ENCODE results near the gene SPEM1. TPM values are rescaled to one million over a fixed set of nuclear protein-coding genes. Genes with fewer than 3 reads are reported as not detected.

SPEM1 gene
- total and polyA plus RNA-seq, 2 of the 13 experiments (the other 11 are each of a cell fraction or from before 2014, with no cell fraction given) = not detected

DNA sequence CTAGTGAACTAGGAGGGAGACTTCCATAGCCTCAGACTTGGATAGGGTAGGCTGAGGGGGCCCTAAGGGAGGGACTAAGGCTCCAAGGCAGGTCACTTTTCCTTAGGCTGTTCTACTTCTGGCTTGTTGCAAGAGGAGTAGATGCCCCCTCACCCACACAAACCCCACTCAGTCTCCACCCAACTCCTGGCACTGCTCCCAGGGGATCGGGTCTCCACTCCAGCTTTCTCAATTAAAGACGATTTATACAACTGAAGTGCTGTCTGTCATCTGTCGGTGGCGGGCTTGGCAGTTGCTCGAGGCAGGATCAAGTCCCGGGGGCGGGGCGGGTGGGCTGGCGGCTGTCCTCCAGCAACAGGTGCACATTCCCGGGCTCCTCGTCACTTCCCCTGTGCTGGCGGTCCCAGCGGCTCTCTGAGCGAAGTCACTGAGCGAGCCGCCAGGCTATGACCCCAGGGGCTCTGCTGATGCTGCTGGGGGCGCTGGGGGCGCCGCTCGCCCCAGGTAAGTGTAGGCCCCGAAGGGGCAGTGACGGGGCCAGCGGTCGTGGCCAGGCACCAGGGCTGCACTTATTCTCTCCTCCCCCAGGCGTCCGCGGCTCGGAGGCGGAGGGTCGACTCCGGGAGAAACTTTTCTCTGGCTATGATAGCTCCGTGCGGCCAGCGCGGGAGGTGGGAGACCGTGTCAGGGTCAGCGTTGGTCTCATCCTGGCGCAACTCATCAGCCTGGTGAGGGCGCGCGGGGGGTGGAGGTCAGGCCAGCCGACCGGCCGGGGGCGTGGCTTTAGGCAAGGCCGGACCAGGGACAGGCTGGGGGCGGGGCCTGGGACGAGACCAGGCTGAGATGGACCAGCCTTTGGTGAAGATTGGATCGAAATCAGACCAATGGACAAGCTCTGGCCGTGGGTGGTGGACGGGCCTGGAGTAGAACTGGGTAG lies 24.8 kb downstream of the SPEM1 start, which contains the start of gene CHRNB1 (continued):
- TF ChIP-seq, protein P1, sequence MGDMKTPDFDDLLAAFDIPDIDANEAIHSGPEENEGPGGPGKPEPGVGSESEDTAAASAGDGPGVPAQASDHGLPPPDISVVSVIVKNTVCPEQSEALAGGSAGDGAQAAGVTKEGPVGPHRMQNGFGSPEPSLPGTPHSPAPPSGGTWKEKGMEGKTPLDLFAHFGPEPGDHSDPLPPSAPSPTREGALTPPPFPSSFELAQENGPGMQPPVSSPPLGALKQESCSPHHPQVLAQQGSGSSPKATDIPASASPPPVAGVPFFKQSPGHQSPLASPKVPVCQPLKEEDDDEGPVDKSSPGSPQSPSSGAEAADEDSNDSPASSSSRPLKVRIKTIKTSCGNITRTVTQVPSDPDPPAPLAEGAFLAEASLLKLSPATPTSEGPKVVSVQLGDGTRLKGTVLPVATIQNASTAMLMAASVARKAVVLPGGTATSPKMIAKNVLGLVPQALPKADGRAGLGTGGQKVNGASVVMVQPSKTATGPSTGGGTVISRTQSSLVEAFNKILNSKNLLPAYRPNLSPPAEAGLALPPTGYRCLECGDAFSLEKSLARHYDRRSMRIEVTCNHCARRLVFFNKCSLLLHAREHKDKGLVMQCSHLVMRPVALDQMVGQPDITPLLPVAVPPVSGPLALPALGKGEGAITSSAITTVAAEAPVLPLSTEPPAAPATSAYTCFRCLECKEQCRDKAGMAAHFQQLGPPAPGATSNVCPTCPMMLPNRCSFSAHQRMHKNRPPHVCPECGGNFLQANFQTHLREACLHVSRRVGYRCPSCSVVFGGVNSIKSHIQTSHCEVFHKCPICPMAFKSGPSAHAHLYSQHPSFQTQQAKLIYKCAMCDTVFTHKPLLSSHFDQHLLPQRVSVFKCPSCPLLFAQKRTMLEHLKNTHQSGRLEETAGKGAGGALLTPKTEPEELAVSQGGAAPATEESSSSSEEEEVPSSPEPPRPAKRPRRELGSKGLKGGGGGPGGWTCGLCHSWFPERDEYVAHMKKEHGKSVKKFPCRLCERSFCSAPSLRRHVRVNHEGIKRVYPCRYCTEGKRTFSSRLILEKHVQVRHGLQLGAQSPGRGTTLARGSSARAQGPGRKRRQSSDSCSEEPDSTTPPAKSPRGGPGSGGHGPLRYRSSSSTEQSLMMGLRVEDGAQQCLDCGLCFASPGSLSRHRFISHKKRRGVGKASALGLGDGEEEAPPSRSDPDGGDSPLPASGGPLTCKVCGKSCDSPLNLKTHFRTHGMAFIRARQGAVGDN (CRISPR knock-in tag; IDR thresholded peaks at IDR 0.05) = peak; percentile 92
- TF ChIP-seq, protein P2, sequence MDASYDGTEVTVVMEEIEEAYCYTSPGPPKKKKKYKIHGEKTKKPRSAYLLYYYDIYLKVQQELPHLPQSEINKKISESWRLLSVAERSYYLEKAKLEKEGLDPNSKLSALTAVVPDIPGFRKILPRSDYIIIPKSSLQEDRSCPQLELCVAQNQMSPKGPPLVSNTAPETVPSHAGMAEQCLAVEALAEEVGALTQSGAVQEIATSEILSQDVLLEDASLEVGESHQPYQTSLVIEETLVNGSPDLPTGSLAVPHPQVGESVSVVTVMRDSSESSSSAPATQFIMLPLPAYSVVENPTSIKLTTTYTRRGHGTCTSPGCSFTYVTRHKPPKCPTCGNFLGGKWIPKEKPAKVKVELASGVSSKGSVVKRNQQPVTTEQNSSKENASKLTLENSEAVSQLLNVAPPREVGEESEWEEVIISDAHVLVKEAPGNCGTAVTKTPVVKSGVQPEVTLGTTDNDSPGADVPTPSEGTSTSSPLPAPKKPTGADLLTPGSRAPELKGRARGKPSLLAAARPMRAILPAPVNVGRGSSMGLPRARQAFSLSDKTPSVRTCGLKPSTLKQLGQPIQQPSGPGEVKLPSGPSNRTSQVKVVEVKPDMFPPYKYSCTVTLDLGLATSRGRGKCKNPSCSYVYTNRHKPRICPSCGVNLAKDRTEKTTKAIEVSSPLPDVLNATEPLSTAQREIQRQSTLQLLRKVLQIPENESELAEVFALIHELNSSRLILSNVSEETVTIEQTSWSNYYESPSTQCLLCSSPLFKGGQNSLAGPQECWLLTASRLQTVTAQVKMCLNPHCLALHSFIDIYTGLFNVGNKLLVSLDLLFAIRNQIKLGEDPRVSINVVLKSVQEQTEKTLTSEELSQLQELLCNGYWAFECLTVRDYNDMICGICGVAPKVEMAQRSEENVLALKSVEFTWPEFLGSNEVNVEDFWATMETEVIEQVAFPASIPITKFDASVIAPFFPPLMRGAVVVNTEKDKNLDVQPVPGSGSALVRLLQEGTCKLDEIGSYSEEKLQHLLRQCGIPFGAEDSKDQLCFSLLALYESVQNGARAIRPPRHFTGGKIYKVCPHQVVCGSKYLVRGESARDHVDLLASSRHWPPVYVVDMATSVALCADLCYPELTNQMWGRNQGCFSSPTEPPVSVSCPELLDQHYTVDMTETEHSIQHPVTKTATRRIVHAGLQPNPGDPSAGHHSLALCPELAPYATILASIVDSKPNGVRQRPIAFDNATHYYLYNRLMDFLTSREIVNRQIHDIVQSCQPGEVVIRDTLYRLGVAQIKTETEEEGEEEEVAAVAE (CRISPR knock-in tag; IDR thresholded peaks at IDR 0.05; ENCODE audit: borderline replicate concordance) = no peak
- TF ChIP-seq NCOA2 (CRISPR knock-in tag; IDR thresholded peaks at IDR 0.05) = 0 out of 2 replicates have a peak, but pooled peaks have one; percentile 18
- no peak for TF ChIP-seq ZNF510 (CRISPR knock-in tag; IDR thresholded peaks at IDR 0.05; ENCODE audit: low read depth)
- TF ChIP-seq, protein P3, sequence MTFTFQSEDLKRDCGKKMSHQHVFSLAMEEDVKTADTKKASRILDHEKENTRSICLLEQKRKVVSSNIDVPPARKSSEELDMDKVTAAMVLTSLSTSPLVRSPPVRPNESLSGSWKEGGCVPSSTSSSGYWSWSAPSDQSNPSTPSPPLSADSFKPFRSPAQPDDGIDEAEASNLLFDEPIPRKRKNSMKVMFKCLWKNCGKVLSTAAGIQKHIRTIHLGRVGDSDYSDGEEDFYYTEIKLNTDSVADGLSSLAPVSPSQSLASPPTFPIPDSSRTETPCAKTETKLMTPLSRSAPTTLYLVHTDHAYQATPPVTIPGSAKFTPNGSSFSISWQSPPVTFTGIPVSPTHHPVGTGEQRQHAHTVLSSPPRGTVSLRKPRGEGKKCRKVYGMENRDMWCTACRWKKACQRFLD (CRISPR knock-in tag; IDR thresholded peaks at IDR 0.05; ENCODE audit: borderline replicate concordance) = 0 out of 2 replicates have a peak, but pooled peaks have one; percentile 25
- no peak for TF ChIP-seq TBP (CRISPR knock-in tag; IDR thresholded peaks at IDR 0.05)
- peak; percentile 33; the same call in 1 of the 2 replicates for TF ChIP-seq ZNF331 (CRISPR knock-in tag; IDR thresholded peaks at IDR 0.05)
- TF ChIP-seq HNRNPH1 (optimal IDR thresholded peaks at IDR 0.05; ENCODE audit: low read depth, low read length) = no peak
- TF ChIP-seq ZNF225 (CRISPR knock-in tag; IDR thresholded peaks at IDR 0.05) = no peak
- TF ChIP-seq, protein P4, sequence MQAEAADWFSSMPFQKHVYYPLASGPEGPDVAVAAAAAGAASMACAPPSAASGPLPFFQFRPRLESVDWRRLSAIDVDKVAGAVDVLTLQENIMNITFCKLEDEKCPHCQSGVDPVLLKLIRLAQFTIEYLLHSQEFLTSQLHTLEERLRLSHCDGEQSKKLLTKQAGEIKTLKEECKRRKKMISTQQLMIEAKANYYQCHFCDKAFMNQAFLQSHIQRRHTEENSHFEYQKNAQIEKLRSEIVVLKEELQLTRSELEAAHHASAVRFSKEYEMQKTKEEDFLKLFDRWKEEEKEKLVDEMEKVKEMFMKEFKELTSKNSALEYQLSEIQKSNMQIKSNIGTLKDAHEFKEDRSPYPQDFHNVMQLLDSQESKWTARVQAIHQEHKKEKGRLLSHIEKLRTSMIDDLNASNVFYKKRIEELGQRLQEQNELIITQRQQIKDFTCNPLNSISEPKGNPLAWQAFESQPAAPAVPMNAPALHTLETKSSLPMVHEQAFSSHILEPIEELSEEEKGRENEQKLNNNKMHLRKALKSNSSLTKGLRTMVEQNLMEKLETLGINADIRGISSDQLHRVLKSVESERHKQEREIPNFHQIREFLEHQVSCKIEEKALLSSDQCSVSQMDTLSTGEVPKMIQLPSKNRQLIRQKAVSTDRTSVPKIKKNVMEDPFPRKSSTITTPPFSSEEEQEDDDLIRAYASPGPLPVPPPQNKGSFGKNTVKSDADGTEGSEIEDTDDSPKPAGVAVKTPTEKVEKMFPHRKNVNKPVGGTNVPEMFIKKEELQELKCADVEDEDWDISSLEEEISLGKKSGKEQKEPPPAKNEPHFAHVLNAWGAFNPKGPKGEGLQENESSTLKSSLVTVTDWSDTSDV (CRISPR knock-in tag; IDR thresholded peaks at IDR 0.05) = peak; percentile 49; the same call in 1 of the 2 replicates
- TF ChIP-seq ZNF761 (CRISPR knock-in tag; conservative IDR thresholded peaks at IDR 0.05) = peak; percentile 81
- TF ChIP-seq, protein P5, sequence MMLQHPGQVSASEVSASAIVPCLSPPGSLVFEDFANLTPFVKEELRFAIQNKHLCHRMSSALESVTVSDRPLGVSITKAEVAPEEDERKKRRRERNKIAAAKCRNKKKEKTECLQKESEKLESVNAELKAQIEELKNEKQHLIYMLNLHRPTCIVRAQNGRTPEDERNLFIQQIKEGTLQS (CRISPR knock-in tag; IDR thresholded peaks at IDR 0.05) = no peak
- TF ChIP-seq, protein P6, sequence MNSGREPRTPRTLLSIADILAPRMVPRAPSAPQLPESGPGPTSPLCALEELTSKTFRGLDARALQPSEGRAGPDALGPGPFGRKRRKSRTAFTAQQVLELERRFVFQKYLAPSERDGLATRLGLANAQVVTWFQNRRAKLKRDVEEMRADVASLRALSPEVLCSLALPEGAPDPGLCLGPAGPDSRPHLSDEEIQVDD (CRISPR knock-in tag; IDR thresholded peaks at IDR 0.05; ENCODE audit: borderline replicate concordance) = peak; percentile 67; the same call in 1 of the 2 replicates
